Measurements from ENCODE around the gene GUSB.
"Not testable (repeated sequence)": the region's sequence is repeated elsewhere in the genome, so short reads cannot be mapped to it uniquely, and the experiment has no call there.

GUSB gene

GRCh38 chr7:65981965-65982792 is at the start of gene GUSB:
Gene GUSB, minus strand, starts transcription at chr7:65982213. Its CDS starts 30 bp downstream, at chr7:65982183.
- DNase-seq = peak; percentile 92

- not testable (repeated sequence) for DNase-seq
Measured at GRCh38 chr7:66028342-66028741, 46.3 kb upstream of the GUSB start.

GRCh38 chr7:66016131-66016461 is 34.1 kb upstream of the GUSB start:
- no peak for DNase-seq

GRCh38 chr7:66015440-66016130 is 33.6 kb upstream of the GUSB start:
- no peak for DNase-seq

GRCh38 chr7:66013938-66014337 is 31.9 kb upstream of the GUSB start:
- no peak for DNase-seq

- no peak for DNase-seq
Measured at GRCh38 chr7:66007232-66007631, 25.2 kb upstream of the GUSB start.

- not testable (repeated sequence) for DNase-seq
Measured at GRCh38 chr7:66005115-66005671, 23.2 kb upstream of the GUSB start.

GRCh38 chr7:66000823-66001417 is 18.9 kb upstream of the GUSB start:
- not testable (repeated sequence) for DNase-seq

- DNase-seq = not testable (repeated sequence)
Measured at GRCh38 chr7:65994984-65995383, 13.0 kb upstream of the GUSB start.

GRCh38 chr7:65992526-65992925 is 10.5 kb upstream of the GUSB start:
- DNase-seq = no peak

GRCh38 chr7:65991829-65992228 is 9.8 kb upstream of the GUSB start:
- not testable (repeated sequence) for DNase-seq

GRCh38 chr7:65989694-65990080 is 7.7 kb upstream of the GUSB start:
- no peak for DNase-seq

- DNase-seq = not testable (repeated sequence)
Measured at GRCh38 chr7:65988503-65988902, 6.5 kb upstream of the GUSB start.

- no peak for DNase-seq
Measured at GRCh38 chr7:65988084-65988483, 6.1 kb upstream of the GUSB start.

- DNase-seq = no peak
Measured at GRCh38 chr7:65983965-65984658, 2.1 kb upstream of the GUSB start.

- DNase-seq = peak; percentile 22
Measured at GRCh38 chr7:65980478-65981250, 1.3 kb downstream of the GUSB start.

- DNase-seq = no peak
Measured at GRCh38 chr7:65979583-65980477, 2.2 kb downstream of the GUSB start.

- DNase-seq = no peak
Measured at GRCh38 chr7:65978891-65979582, 3.0 kb downstream of the GUSB start.

- no peak for DNase-seq
Measured at GRCh38 chr7:65976659-65977196, 5.3 kb downstream of the GUSB start.

- DNase-seq = no peak
Measured at GRCh38 chr7:65975814-65976445, 6.1 kb downstream of the GUSB start.
